CD4-positive, alpha-beta T cell treated with Interleukin-6 for 4 hours (primary cell): Measurements from ENCODE around the gene TNFSF13.

ENCODE experiments used
- DNase-seq: peaks from one replicate; pipeline ENCODE4 v3.0.0-alpha.2; 2020; ENCODE audit warnings: mixed read lengths

The TNFSF13 gene, protein sequence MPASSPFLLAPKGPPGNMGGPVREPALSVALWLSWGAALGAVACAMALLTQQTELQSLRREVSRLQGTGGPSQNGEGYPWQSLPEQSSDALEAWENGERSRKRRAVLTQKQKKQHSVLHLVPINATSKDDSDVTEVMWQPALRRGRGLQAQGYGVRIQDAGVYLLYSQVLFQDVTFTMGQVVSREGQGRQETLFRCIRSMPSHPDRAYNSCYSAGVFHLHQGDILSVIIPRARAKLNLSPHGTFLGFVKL

DNA sequence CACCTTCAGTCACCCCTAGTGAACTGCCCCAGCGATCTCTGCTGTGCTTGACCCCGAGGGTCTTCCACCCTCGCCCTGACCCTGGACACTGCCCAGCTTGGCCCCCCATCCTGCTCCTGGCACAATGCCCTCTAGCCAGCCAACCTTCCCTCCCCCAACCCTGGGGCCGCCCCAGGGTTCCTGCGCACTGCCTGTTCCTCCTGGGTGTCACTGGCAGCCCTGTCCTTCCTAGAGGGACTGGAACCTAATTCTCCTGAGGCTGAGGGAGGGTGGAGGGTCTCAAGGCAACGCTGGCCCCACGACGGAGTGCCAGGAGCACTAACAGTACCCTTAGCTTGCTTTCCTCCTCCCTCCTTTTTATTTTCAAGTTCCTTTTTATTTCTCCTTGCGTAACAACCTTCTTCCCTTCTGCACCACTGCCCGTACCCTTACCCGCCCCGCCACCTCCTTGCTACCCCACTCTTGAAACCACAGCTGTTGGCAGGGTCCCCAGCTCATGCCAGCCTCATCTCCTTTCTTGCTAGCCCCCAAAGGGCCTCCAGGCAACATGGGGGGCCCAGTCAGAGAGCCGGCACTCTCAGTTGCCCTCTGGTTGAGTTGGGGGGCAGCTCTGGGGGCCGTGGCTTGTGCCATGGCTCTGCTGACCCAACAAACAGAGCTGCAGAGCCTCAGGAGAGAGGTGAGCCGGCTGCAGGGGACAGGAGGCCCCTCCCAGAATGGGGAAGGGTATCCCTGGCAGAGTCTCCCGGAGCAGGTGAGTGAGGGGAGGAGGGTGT is at the start of gene TNFSF13:
TNFSF13 (plus strand) TSS at position 207 of the 776 bp plus-strand sequence; CDS start at position 497, 290 bp downstream.
- no peak for DNase-seq

GRCh38 chr17:7508846-7509245 is 49.7 kb upstream of the TNFSF13 start:
- DNase-seq, result no peak

- DNase-seq, result no peak
These were observed 48.6 kb upstream of the TNFSF13 start for GRCh38 chr17:7509937-7510336.

GRCh38 chr17:7511108-7511507 is 47.4 kb upstream of the TNFSF13 start:
- no peak for DNase-seq

DNA sequence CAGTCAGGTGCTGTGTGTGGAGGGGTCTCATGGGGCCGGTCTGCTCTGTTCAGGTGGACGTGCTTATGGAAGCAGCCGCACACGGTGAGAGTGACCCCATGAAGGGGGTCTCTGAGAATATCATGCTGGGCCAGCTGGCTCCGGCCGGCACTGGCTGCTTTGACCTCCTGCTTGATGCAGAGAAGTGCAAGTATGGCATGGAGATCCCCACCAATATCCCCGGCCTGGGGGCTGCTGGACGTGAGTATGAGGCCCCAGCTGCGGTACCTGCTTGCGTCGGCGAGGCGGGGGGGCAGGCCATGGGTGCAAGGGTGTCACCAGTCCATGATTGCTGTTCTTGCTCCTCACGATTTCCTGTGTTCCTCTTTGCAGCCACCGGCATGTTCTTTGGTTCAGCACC is 46.4 kb upstream of the TNFSF13 start:
- DNase-seq, result no peak

GRCh38 chr17:7512824-7513540 is 45.6 kb upstream of the TNFSF13 start:
- no peak for DNase-seq

GRCh38 chr17:7513850-7514419 is 44.6 kb upstream of the TNFSF13 start:
- no peak for DNase-seq

GRCh38 chr17:7515911-7516610 is 42.5 kb upstream of the TNFSF13 start:
- DNase-seq, result no peak

- DNase-seq, result peak; percentile 66
These were observed 35.5 kb upstream of the TNFSF13 start for GRCh38 chr17:7523033-7523432.

- DNase-seq, result no peak
These were observed 29.7 kb upstream of the TNFSF13 start for GRCh38 chr17:7528842-7529241.

- DNase-seq, result no peak
These were observed 28.3 kb upstream of the TNFSF13 start for GRCh38 chr17:7530023-7530900.

- DNase-seq, result no peak
These were observed 20.5 kb upstream of the TNFSF13 start for GRCh38 chr17:7538050-7538449.

GRCh38 chr17:7538891-7539545 is 19.5 kb upstream of the TNFSF13 start:
- no peak for DNase-seq

DNA sequence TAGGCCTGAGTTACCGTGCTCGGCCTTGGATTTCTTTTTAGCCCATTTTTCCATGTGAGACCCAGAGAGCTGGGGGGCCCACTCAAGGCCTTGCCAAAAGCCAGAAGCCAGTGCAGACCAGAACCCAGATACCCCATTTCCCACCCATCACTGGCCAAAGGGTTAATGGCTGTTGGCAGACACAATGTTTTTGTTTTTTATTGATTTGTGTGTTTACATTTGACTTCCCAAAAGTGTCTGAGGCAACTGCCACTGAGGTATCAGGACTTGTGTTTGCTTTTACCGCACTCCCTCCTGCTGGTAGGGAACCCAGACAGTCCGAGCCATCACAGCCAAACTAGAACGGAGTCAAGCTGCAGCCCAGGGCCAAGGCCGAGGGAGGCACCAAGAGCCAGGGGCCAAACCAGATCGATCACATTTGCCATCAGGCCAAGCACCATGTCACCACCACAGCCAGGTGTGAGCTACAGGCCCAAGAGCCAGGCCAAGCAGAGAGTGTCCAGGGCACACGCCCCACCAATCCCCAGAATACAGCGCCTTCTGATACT is 17.4 kb upstream of the TNFSF13 start:
- no peak for DNase-seq

DNA sequence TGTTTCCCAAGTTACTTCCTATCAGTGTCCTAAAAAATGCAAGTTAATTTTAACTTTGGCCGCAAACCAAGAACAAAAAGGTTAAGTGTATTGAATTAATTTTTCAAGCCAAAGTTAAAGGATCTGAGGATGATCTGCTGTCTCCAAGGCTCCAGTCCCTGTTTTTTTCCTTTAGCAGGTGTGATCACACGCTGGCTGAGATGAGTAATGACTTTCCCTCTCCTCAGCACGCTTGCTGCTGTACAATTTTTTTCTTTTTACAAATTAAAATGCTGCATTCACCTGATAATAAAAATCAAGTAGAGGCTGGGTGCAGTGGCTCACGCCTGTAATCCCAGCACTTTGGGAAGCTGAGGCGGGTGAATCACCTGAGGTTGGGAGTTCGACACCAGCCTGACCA is 13.6 kb upstream of the TNFSF13 start:
- no peak for DNase-seq

DNA sequence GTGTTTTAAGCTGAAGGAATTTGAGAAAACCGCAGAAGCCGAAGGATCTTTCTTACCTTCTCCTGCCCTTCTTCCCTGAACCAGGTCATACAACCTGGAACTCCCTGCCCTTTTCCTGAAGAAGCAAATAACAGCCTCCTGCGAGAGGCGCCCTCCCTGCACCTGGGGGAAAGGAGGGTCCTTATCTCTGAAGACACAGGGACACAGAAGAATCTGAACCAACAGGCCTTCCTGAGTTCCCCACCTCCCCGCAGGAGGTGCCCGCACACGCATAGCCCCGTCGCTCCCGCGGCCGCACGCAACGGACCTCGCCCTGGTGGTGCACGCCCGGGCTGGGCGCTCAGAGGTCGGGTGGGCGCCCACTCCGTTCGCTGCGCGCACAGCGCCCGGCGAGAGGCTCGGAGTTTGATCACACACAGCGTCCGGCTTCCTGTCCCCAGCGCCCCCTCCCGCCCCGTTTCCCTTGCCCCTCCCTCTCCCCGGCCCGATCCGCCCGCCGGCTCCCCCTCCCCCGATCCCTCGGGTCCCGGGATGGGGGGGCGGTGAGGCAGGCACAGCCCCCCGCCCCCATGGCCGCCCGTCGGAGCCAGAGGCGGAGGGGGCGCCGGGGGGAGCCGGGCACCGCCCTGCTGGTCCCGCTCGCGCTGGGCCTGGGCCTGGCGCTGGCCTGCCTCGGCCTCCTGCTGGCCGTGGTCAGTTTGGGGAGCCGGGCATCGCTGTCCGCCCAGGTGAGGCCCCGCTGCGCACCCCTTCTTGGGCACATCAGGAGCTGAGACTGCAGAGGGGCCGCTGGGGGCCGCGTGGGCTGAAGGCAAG is 9.8 kb upstream of the TNFSF13 start, which contains the start of gene TNFSF12:
TNFSF12 (plus strand) TSS at position 474 of the 816 bp plus-strand sequence; CDS start at position 570, 96 bp downstream.
- DNase-seq, result peak; percentile 76

GRCh38 chr17:7549401-7550055 is 9.0 kb upstream of the TNFSF13 start:
- peak; percentile 58 for DNase-seq

DNA sequence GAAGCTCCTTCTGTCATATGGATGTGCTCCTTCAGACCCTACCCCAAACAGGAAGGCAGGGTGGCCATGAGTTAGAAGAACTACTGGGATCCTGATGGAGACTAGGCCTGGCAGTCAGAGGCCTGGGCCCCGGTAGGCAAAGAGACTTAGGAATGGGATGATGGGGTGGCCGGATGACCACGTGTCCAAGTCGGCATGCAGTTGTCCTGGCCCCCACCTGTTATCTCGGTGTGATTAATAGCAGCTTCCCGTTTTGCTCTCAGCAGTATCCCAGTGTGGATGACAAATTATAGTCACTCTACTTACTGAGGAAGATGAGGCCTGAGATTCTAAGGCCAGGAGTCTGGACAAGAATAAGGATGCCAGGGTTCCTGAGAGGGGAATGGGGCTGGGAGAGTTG is 8.2 kb upstream of the TNFSF13 start:
- no peak for DNase-seq

- no peak for DNase-seq
These were observed 7.2 kb upstream of the TNFSF13 start for GRCh38 chr17:7551396-7551795.
